Retinal pigment epithelial cell (primary cell): ENCODE measurements around the gene ABCC1.

Experiments used
- DNase-seq: peaks from one replicate; pipeline ENCODE4 v3.0.0-alpha.2; 2010; ENCODE audit warnings: low read depth
- H3K4me3 ChIP-seq: 2 replicates; pipeline ENCODE4 v1.5.1; 2011; ENCODE audit warnings: mild to moderate bottlenecking, low read length, control low read depth, moderate library complexity
- CTCF ChIP-seq: conservative IDR thresholded peaks from 2 replicates; pipeline ENCODE4 v1.5.1; 2011; ENCODE audit warnings: low read depth, low read length, control low read depth, inconsistent platforms

The ABCC1 gene

GRCh38 chr16:15949210-15950160, at the start of gene ABCC1:
Gene ABCC1 (plus strand): TSS chr16:15949616. CDS start chr16:15949752, 136 bp downstream.
- TF ChIP-seq CTCF, result peak; percentile 17
- DNase-seq, result no peak
- peak within 1 kb of the TSS; percentile 94 for H3K4me3 ChIP-seq

- H3K4me3 ChIP-seq, result no peak overlapping the region
- TF ChIP-seq CTCF, result no peak
- no peak for DNase-seq
Measured at GRCh38 chr16:15900357-15900756, 49.1 kb upstream of the ABCC1 start.

GRCh38 chr16:15900901-15901500, 48.4 kb upstream of the ABCC1 start:
- no peak overlapping the region for H3K4me3 ChIP-seq
- no peak for DNase-seq
- TF ChIP-seq CTCF, result no peak

- DNase-seq, result no peak
- no peak for TF ChIP-seq CTCF
- H3K4me3 ChIP-seq, result no peak overlapping the region
Measured at GRCh38 chr16:15903960-15904359, 45.5 kb upstream of the ABCC1 start.

- TF ChIP-seq CTCF, result no peak
- no peak overlapping the region for H3K4me3 ChIP-seq
Measured at GRCh38 chr16:15906439-15906838, 43.0 kb upstream of the ABCC1 start.

GRCh38 chr16:15907863-15908478, 41.4 kb upstream of the ABCC1 start:
- no peak for DNase-seq
- no peak overlapping the region for H3K4me3 ChIP-seq
- TF ChIP-seq CTCF, result no peak

More at GRCh38 chr16:15906439-15906838, 43.0 kb upstream of the ABCC1 start:
- DNase-seq, result no peak
